CD14-positive monocyte (primary cell): ENCODE data around the gene CEND1. TPM values are rescaled to one million over a fixed set of nuclear protein-coding genes. Genes with fewer than 3 reads are reported as not detected.
A peak's percentile ranks its signal among the peaks of the same experiment; 100 is the strongest.

Experiments used
- DNase-seq, 3 donors: peaks; one replicate each; pipeline ENCODE4 v3.0.0-alpha.2; 2011 to 2022
- H2AFZ ChIP-seq: 2 replicates; pipeline ENCODE4 v1.6.0; 2012; ENCODE audit warnings: mild to moderate bottlenecking, low read depth, low read length, inconsistent platforms; ENCODE audit not compliant: insufficient read depth, poor library complexity, severe bottlenecking
- H3K27ac ChIP-seq, 2 donors: 1 replicate in 1 of 2; 2 replicates in 1 of 2; pipeline ENCODE4 v1.5.1; 2012 to 2013; ENCODE audit warnings: low read length in 2 of 2, control low read depth in 1 of 2, inconsistent platforms in 1 of 2, low read depth in 1 of 2, mild to moderate bottlenecking in 1 of 2
- H3K27me3 ChIP-seq, 2 donors: one replicate each; pipeline versions ENCODE4 v1.6.0 to v1.6.1; 2011 to 2013; ENCODE audit warnings: low read length in 2 of 2; ENCODE audit not compliant: control insufficient read depth in 2 of 2, insufficient read depth in 2 of 2
- H3K36me3 ChIP-seq, 2 donors: replicated peaks in 1 of 2; 1 replicate in 1 of 2; 2 replicates in 1 of 2; pipeline versions ENCODE4 v1.5.1 to v1.6.1; 2012 to 2013; ENCODE audit warnings: low read length in 2 of 2, control low read depth in 1 of 2, inconsistent platforms in 1 of 2, mild to moderate bottlenecking in 1 of 2; ENCODE audit not compliant: insufficient read depth in 2 of 2, control insufficient read depth in 1 of 2
- H3K4me1 ChIP-seq, 2 donors: 1 replicate in 1 of 2; 2 replicates in 1 of 2; pipeline versions ENCODE4 v1.5.1 to v1.6.1; 2012 to 2013; ENCODE audit warnings: low read length in 2 of 2, control low read depth in 1 of 2, inconsistent platforms in 1 of 2, mild to moderate bottlenecking in 1 of 2, moderate library complexity in 1 of 2; ENCODE audit not compliant: insufficient read depth in 2 of 2, control insufficient read depth in 1 of 2
- H3K4me2 ChIP-seq: replicated peaks from 2 replicates; pipeline ENCODE3; 2012; ENCODE audit warnings: low read length, moderate library complexity, mild to moderate bottlenecking; ENCODE audit not compliant: poor library complexity, severe bottlenecking; ENCODE audit errors: extremely low read depth
- H3K4me3 ChIP-seq, 3 experiments: fragments of 200-600 bp in 1 of 3; sonication (generic) in 1 of 3; replicated peaks in 1 of 3; 1 replicate in 2 of 3; 2 replicates in 1 of 3; pipeline ENCODE4 v1.5.1; 2011 to 2013; ENCODE audit warnings: low read length in 3 of 3, mild to moderate bottlenecking in 3 of 3, control low read depth in 2 of 3, low read depth in 2 of 3, inconsistent platforms in 1 of 3, moderate library complexity in 1 of 3
- H3K79me2 ChIP-seq: 2 replicates; pipeline ENCODE4 v1.6.0; 2012; ENCODE audit warnings: mild to moderate bottlenecking, control low read depth, inconsistent platforms, low read length, moderate library complexity; ENCODE audit not compliant: insufficient read depth
- H3K9ac ChIP-seq: 2 replicates; pipeline ENCODE4 v1.6.0; 2017; ENCODE audit warnings: low read length, mild to moderate bottlenecking; ENCODE audit not compliant: insufficient read depth, poor library complexity, severe bottlenecking
- H3K9me3 ChIP-seq, 2 donors: replicated peaks in 1 of 2; 1 replicate in 1 of 2; 2 replicates in 1 of 2; pipeline versions ENCODE4 v1.5.1 to v1.6.1; 2012 to 2013; ENCODE audit warnings: low read length in 2 of 2, control low read depth in 1 of 2; ENCODE audit not compliant: control insufficient read depth in 1 of 2, insufficient read depth in 1 of 2
- H4K20me1 ChIP-seq: 2 replicates; pipeline ENCODE4 v1.6.0; 2012; ENCODE audit warnings: mild to moderate bottlenecking, low read length, control low read depth, moderate library complexity; ENCODE audit not compliant: insufficient read depth
- H3K27ac Mint-ChIP-seq, 7 donors: one replicate each; pipeline ENCODE4 v1.8.0; 2020; ENCODE audit warnings: mild to moderate bottlenecking in 7 of 7, mixed read lengths in 7 of 7, moderate library complexity in 6 of 7, inconsistent platforms in 2 of 7
- H3K27me3 Mint-ChIP-seq, 3 donors: one replicate each; pipeline ENCODE4 v1.8.0; 2021 to 2022; ENCODE audit warnings: low read depth in 3 of 3, mild to moderate bottlenecking in 3 of 3, mixed read lengths in 3 of 3, moderate library complexity in 3 of 3, inconsistent platforms in 1 of 3
- H3K36me3 Mint-ChIP-seq, 2 donors: one replicate each; pipeline ENCODE4 v1.8.0; 2020; ENCODE audit warnings: mixed read lengths in 2 of 2, inconsistent platforms in 1 of 2, mild to moderate bottlenecking in 1 of 2
- H3K4me1 Mint-ChIP-seq: one replicate; pipeline ENCODE4 v1.8.0; 2020; ENCODE audit warnings: mild to moderate bottlenecking, mixed read lengths
- H3K4me3 Mint-ChIP-seq, 2 donors: one replicate each; pipeline ENCODE4 v1.8.0; 2020; ENCODE audit warnings: mild to moderate bottlenecking in 2 of 2, mixed read lengths in 2 of 2, moderate library complexity in 1 of 2
- H3K9me3 Mint-ChIP-seq, 7 donors: one replicate each; pipeline ENCODE4 v1.8.0; 2020 to 2022; ENCODE audit warnings: mixed read lengths in 7 of 7, mild to moderate bottlenecking in 6 of 7, moderate library complexity in 6 of 7, inconsistent platforms in 2 of 7
- CTCF ChIP-seq: fragments of 200-600 bp; IDR thresholded peaks from one replicate; pipeline ENCODE4 v1.8.0; 2022; ENCODE audit warnings: antibody characterized with exemption, mild to moderate bottlenecking
- WGBS: methylation state at CpG from one replicate; pipeline ENCODE4 v1.1.5; 2013; ENCODE audit warnings: missing lambda C conversion rate; ENCODE audit not compliant: insufficient coverage; 5-methylcytosine and 5-hydroxymethylcytosine counted together
- intact Hi-C, 2 donors: fragments of 100-400 bp; cut with micrococcal nuclease; formaldehyde crosslinking; loops; one replicate each; pipeline versions ENCODE4 v1.15.0 to v1.15.1; 2023
- polyA plus RNA-seq, 3 donors: library from polyadenylated mRNA; depleted of rRNA in 1 of 3; unstranded in 2 of 3; stranded (reverse) in 1 of 3; fragments of 300-500 nt in 2 of 3; fragments of >200 nt in 1 of 3; fragmentation: Illumina TruSeq in 2 of 3; gene quantifications; 1 replicate in 2 of 3; 2 replicates in 1 of 3; pipeline ENCODE4 v1.2.3, GENCODE V29; 2012 to 2021

The CEND1 gene
- polyA plus RNA-seq, 3 donors, result not detected

- Histone ChIP-seq H3K27ac (no peak overlapping the region), H3K79me2 (peaks cover 15% of the 10 kb centered on the region), H3K4me1 (peaks cover 29 to 33% of the 10 kb centered on the region in 2 donors), H3K27me3 (peaks cover 0 to 6% of the 10 kb centered on the region in 2 donors), H3K36me3 (peaks cover 5 to 13% of the 10 kb centered on the region in 2 donors), H3K4me3 (peak overlapping the region in 1 of 3 experiments; percentile 84), H3K9ac (no peak overlapping the region), H2AFZ (no peak overlapping the region), H4K20me1 (peaks cover 9% of the 10 kb centered on the region), H3K4me2 (peak overlapping the region; percentile 98), H3K9me3 (no peaks in the 10 kb centered on the region)
- WGBS, result 89% methylated on average over 26 of the region's 38 CpGs
- TF ChIP-seq CTCF, result no peak
- Mint-ChIP-seq H3K4me3 (peak overlapping the region in 1 of 2 donors; percentile 34), H3K9me3 (no peaks in the 10 kb centered on the region), H3K4me1 (peaks cover 18% of the 10 kb centered on the region), H3K36me3 (peaks cover 15 to 20% of the 10 kb centered on the region in 2 donors), H3K27ac (no peak overlapping the region), H3K27me3 (peaks cover 2 to 9% (median 7%) of the 10 kb centered on the region in 3 donors)
- intact Hi-C loops, result loop anchor here in 1 of 2 donors (5.0 kb wide), 1 partner anchor 48 kb away; the partner anchor contains the start of gene TALDO1
- no peak for DNase-seq
Measured at GRCh38 chr11:794766-795633, 5.1 kb upstream of the CEND1 start.

GRCh38 chr11:794013-794765 is 4.3 kb upstream of the CEND1 start:
- Histone ChIP-seq H3K9ac (no peak overlapping the region), H3K36me3 (peaks cover 5 to 9% of the 10 kb centered on the region in 2 donors), H3K27me3 (peaks cover 3 to 12% of the 10 kb centered on the region in 2 donors), H3K9me3 (no peaks in the 10 kb centered on the region), H3K4me3 (no peak overlapping the region), H2AFZ (no peak overlapping the region), H3K27ac (no peak overlapping the region), H4K20me1 (peaks cover 9% of the 10 kb centered on the region), H3K79me2 (peaks cover 15% of the 10 kb centered on the region), H3K4me1 (peaks cover 29 to 33% of the 10 kb centered on the region in 2 donors), H3K4me2 (no peak overlapping the region)
- DNase-seq, result no peak
- WGBS, result 98% methylated on average over 29 of the region's 31 CpGs
- H3K9me3 Mint-ChIP-seq, result no peaks in the 10 kb centered on the region
- peaks cover 7 to 16% (median 14%) of the 10 kb centered on the region in 3 donors for H3K27me3 Mint-ChIP-seq
- TF ChIP-seq CTCF, result no peak
- no peak overlapping the region for H3K4me3 Mint-ChIP-seq
- no peak overlapping the region for H3K27ac Mint-ChIP-seq
- H3K4me1 Mint-ChIP-seq, result peaks cover 18% of the 10 kb centered on the region
- peaks cover 15 to 17% of the 10 kb centered on the region in 2 donors for H3K36me3 Mint-ChIP-seq
- intact Hi-C loops, result no loop called here
